ENCODE results near the gene SAMD11. TPM values are rescaled to one million over a fixed set of nuclear protein-coding genes. Genes with fewer than 3 reads are reported as not detected.

SAMD11 gene
- total and polyA plus RNA-seq, 2 of the 8 experiments (the other 6 are each of a cell fraction or from before 2014, with no cell fraction given) = 0.18 to 0.30 TPM

DNA sequence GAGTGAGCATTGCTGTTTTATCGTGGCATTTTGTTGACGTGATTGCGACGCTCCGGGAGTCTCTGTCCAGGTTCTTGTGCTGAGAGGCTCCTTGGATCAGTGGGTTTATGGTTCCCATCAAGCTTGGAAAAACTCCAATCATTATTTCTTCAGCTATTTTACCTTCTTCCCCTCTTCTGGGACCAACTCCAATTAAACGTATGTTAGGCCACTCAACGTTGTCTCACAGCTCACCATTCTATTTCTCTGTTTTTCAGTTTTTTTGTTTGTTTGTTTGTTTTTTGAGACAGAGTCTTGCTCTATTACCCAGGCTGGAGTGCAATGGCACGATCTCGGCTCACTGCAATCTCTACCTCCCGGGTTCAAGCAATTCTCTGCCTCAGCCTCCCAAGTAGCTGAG, 68.2 kb downstream of the SAMD11 start (continued):
- no peak for TF ChIP-seq KDM1A (IDR thresholded peaks at IDR 0.05; ENCODE audit: borderline replicate concordance, low read length)
- no peak for TF ChIP-seq TAF1 (IDR thresholded peaks at IDR 0.05; ENCODE audit: low read depth, low read length)
- TF ChIP-seq JUN (IDR thresholded peaks at IDR 0.05; ENCODE audit: low read depth, low read length) = no peak
